Muscle layer of duodenum (tissue), 2 donors: ENCODE data around the gene SYNJ1.
"Not testable (repeated sequence)": the region's sequence is repeated elsewhere in the genome, so short reads cannot be mapped to it uniquely, and the experiment has no call there.

Experiments used
- H3K27ac ChIP-seq: one replicate; pipeline ENCODE4 v1.7.0; 2013; ENCODE audit warnings: mild to moderate bottlenecking, low read length
- H3K27me3 ChIP-seq: one replicate; pipeline ENCODE4 v1.7.0; 2013; ENCODE audit warnings: low read depth, mild to moderate bottlenecking, control low read depth, low read length
- H3K36me3 ChIP-seq, 2 donors: one replicate each; pipeline ENCODE4 v1.7.0; 2013; ENCODE audit warnings: low read length in 2 of 2, control low read depth in 1 of 2, mild to moderate bottlenecking in 1 of 2; ENCODE audit not compliant: insufficient read depth in 2 of 2, control insufficient read depth in 1 of 2
- H3K4me1 ChIP-seq, 2 donors: one replicate each; pipeline ENCODE4 v1.7.0; 2013; ENCODE audit warnings: low read length in 2 of 2, mild to moderate bottlenecking in 2 of 2, control low read depth in 1 of 2, moderate library complexity in 1 of 2; ENCODE audit not compliant: insufficient read depth in 2 of 2, control insufficient read depth in 1 of 2
- H3K4me3 ChIP-seq, 2 donors: one replicate each; pipeline ENCODE4 v1.7.0; 2013; ENCODE audit warnings: low read length in 2 of 2, low read depth in 1 of 2, mild to moderate bottlenecking in 1 of 2
- H3K9me3 ChIP-seq, 2 donors: one replicate each; pipeline ENCODE4 v1.7.0; 2013; ENCODE audit warnings: low read length in 2 of 2, control low read depth in 1 of 2, mild to moderate bottlenecking in 1 of 2; ENCODE audit not compliant: control insufficient read depth in 1 of 2
- donor health status: healthy.

SYNJ1 gene

DNA sequence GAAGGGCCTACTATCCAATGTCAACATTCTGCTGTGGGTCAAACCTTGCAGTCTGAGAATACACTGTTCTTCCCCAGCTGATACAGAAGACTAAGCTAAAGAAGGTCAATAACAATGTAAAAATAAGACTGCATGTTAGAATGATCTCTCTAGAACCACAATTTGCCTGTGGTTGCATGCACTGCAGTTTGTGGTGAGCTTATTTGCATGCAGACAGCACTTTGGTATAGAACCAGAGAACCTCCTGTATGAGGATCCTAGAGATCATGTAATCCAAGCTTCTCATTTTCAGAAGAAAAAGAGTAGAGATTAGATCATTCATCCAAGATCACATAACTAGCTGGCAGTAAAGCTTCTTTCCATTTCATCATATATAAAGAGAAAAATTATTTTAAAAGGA, 15.8 kb downstream of the SYNJ1 start:
- no peaks in the 10 kb centered on the region for H3K9me3 ChIP-seq
- H3K27ac ChIP-seq: no peak overlapping the region
- H3K36me3 ChIP-seq: no peaks in the 10 kb centered on the region
- H3K4me3 ChIP-seq: no peak overlapping the region
- H3K27me3 ChIP-seq: no peaks in the 10 kb centered on the region
- no peaks in the 10 kb centered on the region for H3K4me1 ChIP-seq

DNA sequence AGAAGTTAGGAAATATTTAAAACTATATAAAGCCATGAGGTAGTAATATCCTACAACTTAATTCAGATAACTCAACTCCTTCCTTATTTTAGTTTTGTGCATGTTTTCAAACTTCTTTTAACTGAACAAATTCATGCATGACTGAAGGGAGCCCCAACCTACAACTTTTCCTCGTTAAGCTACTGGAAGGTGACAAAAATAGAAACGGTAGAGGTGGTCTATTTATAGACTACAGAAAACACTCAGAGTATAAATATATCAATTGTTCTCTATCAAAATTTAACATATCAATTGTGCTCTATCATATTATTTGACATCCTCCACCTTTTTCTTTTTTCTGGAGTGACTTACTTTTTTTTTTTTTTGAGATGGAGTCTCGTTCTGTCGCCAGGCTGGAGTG, 16.8 kb downstream of the SYNJ1 start:
- Histone ChIP-seq H3K36me3 (no peaks in the 10 kb centered on the region), H3K4me1 (no peaks in the 10 kb centered on the region), H3K4me3 (no peak overlapping the region), H3K9me3 (no peaks in the 10 kb centered on the region), H3K27me3 (no peaks in the 10 kb centered on the region), H3K27ac (no peak overlapping the region)

DNA sequence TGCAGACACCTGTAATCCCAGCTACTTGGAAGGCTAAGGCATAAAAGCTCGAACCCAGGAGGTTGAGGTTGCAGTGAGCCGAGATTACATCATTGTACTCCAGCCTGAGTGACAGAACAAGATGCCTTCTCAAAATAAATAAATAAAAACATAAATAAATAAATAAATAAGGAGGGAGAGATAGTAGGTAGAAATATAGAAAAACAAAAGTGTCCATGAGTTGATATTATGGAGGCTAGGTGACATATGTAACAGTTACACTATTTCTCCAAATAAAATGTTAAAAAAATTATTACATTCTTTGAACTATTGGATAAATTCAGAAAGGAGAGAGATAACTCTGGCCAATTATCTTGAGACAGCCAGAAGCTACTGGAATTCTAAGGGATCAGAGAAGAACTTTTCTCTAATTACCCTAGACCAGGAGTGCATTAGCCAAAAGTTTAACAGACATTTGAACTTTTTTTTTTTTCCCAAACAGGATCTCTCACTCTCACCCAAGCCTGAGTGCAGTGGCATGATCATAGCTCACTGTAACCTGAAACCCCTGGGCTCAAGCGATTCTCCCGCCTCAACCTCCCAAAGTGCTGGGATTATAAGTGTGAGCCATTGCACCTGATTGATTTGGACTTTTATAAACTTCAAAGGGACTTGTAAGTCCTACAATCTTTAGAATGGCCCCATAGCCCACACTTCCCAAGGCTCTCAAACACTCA, 17.6 kb downstream of the SYNJ1 start:
- H3K9me3 ChIP-seq: no peaks in the 10 kb centered on the region
- H3K36me3 ChIP-seq: no peaks in the 10 kb centered on the region
- H3K27me3 ChIP-seq: no peaks in the 10 kb centered on the region
- H3K4me1 ChIP-seq: peaks cover 0 to 1% of the 10 kb centered on the region in 2 donors
- H3K27ac ChIP-seq: no peak overlapping the region
- no peak overlapping the region for H3K4me3 ChIP-seq

DNA sequence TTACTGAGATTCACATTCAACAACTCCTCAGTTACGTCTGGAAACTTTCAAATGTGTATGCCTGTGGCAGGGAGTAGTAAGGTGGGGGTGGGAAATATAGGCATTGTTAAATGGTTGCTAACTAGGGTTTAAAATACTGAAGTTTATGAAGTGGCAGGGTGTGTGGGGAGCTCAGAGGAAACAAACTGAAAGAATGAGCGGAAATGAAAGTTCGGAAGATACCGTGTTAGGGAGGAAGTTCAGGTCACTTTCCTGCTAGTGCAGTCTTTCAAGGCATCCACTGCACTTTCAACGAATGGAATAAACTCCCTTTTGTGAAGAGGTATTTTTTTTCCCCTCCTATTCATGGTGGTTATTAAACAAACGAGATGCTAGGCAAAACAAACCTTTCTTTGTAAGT, 19.7 kb downstream of the SYNJ1 start:
- H3K27me3 ChIP-seq: no peaks in the 10 kb centered on the region
- H3K4me3 ChIP-seq: no peak overlapping the region
- peaks cover 0 to 3% of the 10 kb centered on the region in 2 donors for H3K4me1 ChIP-seq
- H3K9me3 ChIP-seq: no peaks in the 10 kb centered on the region
- H3K27ac ChIP-seq: no peak overlapping the region
- H3K36me3 ChIP-seq: no peaks in the 10 kb centered on the region

DNA sequence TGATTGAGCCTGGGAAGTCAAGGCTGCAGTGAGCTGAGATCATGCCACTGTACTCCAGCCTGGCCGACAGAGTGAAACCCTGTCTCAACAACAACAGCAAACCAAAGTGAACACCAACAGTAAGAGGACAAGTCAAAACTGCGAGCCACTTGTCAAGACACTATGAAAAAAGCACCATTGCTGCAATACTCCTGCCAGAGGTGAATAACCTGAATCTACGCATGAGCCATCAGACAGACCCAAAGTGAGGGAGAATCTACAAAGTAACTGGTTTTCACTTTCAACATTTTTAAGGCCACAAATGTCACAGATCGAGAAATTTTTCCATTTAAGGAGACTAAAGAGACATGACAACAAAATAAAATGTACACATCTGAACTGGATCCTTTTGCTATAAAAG, 21.9 kb downstream of the SYNJ1 start:
- Histone ChIP-seq H3K4me1 (peaks cover 3 to 5% of the 10 kb centered on the region in 2 donors), H3K27ac (no peak overlapping the region)

DNA sequence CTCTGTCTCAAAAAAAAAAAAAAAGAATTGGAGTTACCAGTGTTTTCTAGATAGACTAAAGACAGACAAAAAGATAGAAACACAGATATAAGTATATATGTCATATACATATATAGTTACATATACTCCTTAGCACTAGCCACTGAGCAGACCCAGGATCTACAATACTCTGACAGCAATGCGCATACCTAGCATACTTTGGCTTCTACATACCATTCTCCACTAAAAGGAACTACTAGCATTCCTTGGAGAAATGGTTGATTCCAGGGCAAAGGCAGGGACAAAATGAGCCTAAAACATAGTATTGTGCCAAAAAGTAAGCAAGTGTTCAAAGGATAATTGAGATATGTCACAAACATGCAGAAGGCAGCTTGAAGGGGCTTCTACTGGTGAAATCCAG, 22.7 kb downstream of the SYNJ1 start:
- Histone ChIP-seq H3K4me1 (peaks cover 3 to 5% of the 10 kb centered on the region in 2 donors), H3K9me3 (no peaks in the 10 kb centered on the region), H3K4me3 (no peak overlapping the region), H3K27me3 (no peaks in the 10 kb centered on the region), H3K36me3 (no peaks in the 10 kb centered on the region), H3K27ac (no peak overlapping the region)

More for the DNA sequence above, 21.9 kb downstream of the SYNJ1 start:
- Histone ChIP-seq H3K36me3 (no peaks in the 10 kb centered on the region), H3K27me3 (no peaks in the 10 kb centered on the region), H3K4me3 (no peak overlapping the region), H3K9me3 (no peaks in the 10 kb centered on the region)

DNA sequence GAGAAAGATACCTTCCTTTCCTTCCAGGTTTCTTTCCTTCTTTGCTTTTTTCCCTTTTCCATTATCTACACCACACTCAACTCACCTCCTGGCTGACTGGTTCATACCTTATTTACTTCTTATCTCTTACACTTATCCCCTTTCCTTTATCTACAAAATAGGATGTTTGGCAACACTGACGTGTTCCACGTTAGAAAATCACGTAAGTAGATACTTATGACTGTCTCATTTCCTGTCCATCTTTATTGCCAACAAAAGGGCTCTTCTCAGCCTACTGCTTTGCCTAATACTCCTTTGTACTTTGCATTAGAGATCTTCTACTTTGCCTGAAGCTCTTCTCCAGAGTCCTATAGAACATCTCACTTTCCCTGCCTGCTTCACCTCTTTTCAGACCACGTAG, 25.1 kb downstream of the SYNJ1 start:
- Histone ChIP-seq H3K27ac (no peak overlapping the region), H3K27me3 (no peaks in the 10 kb centered on the region), H3K9me3 (no peaks in the 10 kb centered on the region), H3K4me1 (peaks cover 3 to 5% of the 10 kb centered on the region in 2 donors), H3K4me3 (no peak overlapping the region), H3K36me3 (no peaks in the 10 kb centered on the region)

DNA sequence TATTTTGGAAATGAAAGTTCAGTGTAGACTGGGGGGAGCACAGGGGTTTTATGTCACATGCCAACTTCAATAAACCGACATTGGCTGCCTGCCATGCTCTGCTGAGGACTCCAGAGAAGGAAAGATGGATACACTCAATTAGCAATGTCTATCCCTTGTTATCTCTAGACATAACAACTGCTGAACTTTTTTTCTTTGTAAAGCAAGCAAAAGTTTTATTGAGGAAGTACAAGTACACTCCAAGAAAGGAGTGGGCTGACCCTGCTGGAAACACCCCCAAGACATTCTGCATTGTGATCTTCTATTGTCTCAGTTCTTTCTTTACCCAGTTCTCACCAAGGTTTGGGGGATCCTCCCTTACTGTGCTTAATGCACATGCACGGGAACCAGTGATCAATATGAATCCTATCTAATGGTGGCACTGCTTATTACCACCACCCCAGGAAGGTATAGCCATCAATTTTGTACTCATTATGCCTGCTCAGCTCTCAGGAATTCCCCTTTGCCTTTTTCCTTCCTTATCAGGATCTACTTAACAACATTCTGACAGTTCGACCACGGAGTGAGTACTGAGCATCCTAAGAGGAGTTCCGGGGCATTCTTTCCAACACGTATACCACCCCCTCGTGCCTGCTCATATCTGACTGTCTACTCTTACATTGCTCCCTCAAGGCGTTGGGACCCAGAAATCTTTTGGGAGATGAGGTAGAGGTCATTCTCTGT, 28.7 kb downstream of the SYNJ1 start:
- Histone ChIP-seq H3K4me3 (no peak overlapping the region), H3K27ac (no peak overlapping the region), H3K27me3 (no peaks in the 10 kb centered on the region), H3K9me3 (no peaks in the 10 kb centered on the region), H3K36me3 (no peaks in the 10 kb centered on the region), H3K4me1 (peaks cover 0 to 5% of the 10 kb centered on the region in 2 donors)

DNA sequence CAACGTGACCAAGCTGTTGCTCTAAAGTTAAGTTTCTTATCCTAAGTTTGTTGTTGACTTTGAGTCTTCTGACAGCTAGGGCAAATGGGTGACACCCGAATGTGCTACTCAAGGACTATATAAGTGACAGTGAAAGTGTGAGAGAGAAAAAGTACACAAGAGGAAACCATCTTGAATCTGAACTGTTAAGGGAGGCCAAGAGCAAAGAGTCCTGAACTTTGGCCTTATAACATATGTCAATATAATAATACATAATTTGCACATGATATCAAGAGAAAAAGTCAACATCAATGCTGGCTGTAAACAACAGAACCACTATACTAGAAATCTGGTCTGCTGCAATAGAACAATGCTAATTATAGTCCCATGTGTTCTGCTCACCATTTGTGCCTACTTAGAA, 29.5 kb downstream of the SYNJ1 start:
- H3K4me3 ChIP-seq: no peak overlapping the region
- H3K27me3 ChIP-seq: no peaks in the 10 kb centered on the region
- H3K9me3 ChIP-seq: no peaks in the 10 kb centered on the region
- peaks cover 0 to 5% of the 10 kb centered on the region in 2 donors for H3K4me1 ChIP-seq
- H3K27ac ChIP-seq: no peak overlapping the region
- H3K36me3 ChIP-seq: no peaks in the 10 kb centered on the region

DNA sequence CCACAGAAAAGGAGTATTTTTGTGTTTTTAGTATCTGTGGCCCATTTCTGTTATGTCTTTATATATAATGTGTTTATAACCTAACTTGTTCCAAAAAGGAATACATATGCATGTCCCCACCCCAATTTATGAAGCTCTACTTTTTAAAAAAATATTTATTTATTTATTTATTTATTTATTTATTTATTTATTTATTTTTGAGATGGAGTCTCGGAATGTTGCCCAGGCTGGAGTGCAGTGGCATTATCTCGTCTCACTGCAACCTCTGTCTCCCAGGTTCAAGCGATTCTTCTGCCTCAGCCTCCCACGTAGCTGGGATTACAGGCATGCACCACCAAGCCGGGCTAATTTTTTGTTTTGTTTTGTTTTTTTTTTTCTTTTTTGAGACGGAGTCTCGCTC, 32.3 kb downstream of the SYNJ1 start:
- not testable (repeated sequence) for H3K36me3 ChIP-seq, H3K4me1 ChIP-seq, H3K27me3 ChIP-seq, H3K4me3 ChIP-seq, H3K27ac ChIP-seq, H3K9me3 ChIP-seq

DNA sequence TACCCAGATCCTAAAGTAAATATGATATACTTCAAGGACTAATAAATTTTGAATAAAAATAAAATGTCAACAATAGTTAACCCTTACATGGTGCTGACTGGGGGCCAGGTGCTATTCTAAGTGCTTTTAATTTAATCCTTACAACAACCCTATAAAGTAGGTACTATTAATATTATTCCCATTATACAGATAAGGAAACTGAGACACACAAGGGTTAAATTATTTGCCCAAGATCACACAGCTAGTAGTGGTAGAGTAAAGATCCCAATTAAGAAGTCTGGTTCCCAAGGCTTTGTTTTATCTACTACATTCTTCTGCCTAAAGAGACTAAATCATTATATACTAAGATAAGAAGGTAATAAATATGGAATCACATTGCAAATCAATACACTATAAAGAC, 34.2 kb downstream of the SYNJ1 start:
- peaks cover 3 to 8% of the 10 kb centered on the region in 2 donors for H3K36me3 ChIP-seq

More for the DNA sequence above, 34.2 kb downstream of the SYNJ1 start:
- Histone ChIP-seq H3K27ac (no peak overlapping the region), H3K27me3 (no peaks in the 10 kb centered on the region), H3K4me3 (no peak overlapping the region), H3K9me3 (no peaks in the 10 kb centered on the region), H3K4me1 (no peaks in the 10 kb centered on the region)
